Activated gamma-delta T cell treated with Interleukin-2 at 50 U/mL for 16 hours (primary cell): Measurements from ENCODE around the gene HOXA3.

Source experiments
- DNase-seq: peaks from one replicate; pipeline ENCODE4 v3.0.0-alpha.2; 2020

The HOXA3 gene

GRCh38 chr7:27154901-27155815 is 2.8 kb upstream of the HOXA3 start:
- DNase-seq = no peak

DNA sequence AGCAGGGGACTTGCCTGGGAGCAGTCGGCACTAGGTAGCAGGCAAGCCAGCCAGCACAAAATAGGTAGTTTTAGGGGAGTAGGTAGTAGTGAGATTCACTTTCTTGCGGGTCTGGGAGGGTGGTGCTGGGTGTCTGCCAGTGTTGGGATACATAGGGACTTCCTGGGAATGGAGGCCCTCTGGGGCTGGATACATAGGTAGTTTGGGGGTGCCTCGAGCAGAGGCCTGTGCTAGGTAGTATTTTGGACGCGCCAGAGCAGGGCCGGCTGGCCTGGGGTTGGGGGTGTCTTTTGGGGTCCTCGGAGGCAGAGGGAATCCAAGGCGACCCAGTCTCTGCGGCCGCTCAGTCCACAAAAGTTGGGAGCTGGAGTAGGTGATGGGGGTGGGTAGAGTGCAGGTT is 2.0 kb upstream of the HOXA3 start:
- DNase-seq = no peak

- DNase-seq = no peak
Measured at GRCh38 chr7:27153526-27153925, 1.1 kb upstream of the HOXA3 start.

GRCh38 chr7:27152816-27153442 is 546 bp upstream of the HOXA3 start:
- no peak for DNase-seq

GRCh38 chr7:27151341-27151930 is 947 bp downstream of the HOXA3 start:
- DNase-seq = no peak

DNA sequence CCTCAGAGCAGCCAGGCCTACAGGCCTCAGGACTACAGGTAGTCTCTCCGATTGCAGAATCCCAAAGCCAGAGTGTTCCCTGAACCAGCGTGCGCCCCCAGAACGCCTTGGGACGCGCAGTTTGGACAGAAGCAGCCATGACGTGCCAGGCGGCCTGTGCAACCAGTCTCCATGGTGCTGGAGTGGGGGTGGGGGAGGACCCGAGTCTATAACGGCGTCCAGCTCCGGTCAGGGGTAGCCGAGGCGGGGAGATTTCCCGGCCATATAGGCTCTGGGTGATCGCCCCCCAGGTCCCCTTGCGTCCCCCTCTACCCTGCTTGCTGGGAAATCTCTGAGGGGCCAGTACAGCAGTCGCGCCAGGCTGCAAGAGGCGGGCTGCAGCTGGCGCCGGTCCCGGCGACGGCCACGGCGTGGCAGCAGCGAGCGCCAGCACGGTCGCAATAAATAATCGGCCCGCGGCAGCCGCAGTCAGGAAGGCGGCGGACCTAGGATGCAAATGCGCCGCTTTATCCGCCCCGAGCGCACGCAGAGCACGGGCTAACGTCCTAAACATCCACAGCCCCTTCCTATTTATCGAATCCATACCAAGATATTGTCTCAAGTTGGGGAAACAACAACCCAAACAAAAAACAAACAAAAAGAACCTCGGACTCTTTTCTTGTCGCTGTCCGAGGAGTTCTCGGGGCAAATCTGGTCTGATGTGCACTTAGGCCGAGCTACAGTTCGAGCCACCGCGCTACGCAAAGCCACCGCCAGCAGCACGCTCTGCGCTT is 1.6 kb downstream of the HOXA3 start:
- peak; percentile 51 for DNase-seq

DNA sequence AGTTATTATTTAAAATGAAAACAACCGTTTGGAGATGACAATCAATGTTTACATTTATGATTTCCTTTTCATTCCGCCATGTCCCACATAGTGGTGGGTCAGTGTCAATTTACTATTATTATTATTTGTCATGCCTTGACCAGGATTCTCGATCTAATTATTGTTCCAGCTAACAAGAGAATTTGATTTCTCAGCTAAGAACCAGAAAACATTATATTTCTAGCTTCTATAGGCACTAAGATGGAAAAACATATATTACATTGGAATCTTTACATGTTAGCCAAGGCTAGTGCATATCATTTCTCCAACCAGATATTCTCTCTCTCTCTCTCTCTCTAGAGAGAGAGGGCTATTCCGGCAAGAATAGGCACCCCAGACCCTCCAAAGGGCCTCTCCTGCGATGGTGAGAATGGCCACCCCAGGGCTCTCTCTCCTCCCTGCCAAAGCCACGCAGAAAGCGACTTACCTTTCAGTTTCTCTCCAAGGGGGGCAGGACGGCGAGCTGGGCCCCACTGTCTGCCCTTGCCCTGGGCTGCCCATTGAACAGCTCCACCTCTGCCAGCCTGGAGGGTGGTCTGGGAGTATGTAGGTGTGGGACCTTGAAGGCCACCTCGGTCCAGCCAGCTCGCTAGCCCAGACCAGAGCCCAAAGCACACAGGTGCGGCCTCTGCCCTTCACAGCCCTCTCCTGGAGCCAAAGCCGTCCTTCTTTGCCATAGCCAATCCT is 2.4 kb downstream of the HOXA3 start:
- DNase-seq = no peak

DNA sequence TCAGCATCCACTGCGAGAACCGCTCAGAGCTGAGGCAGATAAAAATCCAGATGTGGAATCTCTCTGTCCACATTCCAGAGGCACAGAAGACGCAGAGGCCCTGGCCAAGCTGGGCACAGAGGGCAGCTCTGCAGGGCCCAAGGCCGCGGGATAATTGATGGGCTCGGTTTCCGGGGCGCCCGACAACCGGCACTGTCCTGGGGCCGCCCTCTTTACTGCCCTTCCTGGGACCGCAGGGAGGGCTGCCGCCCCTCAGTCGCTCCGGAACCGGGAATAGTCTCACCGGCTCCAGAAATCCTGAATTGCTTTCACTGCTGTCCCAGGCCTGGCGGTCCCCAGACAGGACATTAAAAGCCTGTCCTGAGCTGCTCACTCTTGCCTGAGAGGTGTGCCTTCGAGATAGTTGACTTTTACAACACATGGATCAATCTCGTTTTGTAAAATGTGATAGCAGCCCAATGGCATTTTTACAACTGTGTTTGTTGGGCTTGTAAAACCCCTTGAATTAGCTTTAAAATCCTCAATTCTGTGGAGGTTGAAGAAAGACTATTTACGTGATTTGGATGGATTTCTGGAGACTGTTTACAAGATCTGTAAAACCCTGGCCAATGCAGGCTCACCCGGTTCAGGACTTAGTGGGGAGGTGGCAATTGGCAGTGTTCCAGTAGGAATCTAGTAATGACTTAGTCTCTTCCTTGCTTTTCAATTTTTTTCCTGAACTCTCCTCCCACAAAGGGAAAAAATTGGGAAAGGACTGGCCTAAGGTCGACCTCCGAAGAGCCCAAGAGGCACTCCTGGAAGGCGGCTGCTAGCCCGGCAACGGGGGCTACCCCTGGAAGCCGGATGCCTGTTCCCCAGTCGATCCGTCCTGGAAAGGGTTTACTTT is 3.4 kb downstream of the HOXA3 start:
- DNase-seq = no peak

GRCh38 chr7:27148031-27148755 is 4.2 kb downstream of the HOXA3 start:
- no peak for DNase-seq

- DNase-seq = no peak
Measured at GRCh38 chr7:27147199-27148030, 5.0 kb downstream of the HOXA3 start, which contains the start of gene HOXA6. Gene HOXA6 (minus strand): TSS chr7:27147774. CDS start chr7:27147749, 25 bp downstream.

- DNase-seq = no peak
Measured at GRCh38 chr7:27146491-27147198, 5.7 kb downstream of the HOXA3 start.

- DNase-seq = no peak
Measured at GRCh38 chr7:27145914-27146412, 6.4 kb downstream of the HOXA3 start.

DNA sequence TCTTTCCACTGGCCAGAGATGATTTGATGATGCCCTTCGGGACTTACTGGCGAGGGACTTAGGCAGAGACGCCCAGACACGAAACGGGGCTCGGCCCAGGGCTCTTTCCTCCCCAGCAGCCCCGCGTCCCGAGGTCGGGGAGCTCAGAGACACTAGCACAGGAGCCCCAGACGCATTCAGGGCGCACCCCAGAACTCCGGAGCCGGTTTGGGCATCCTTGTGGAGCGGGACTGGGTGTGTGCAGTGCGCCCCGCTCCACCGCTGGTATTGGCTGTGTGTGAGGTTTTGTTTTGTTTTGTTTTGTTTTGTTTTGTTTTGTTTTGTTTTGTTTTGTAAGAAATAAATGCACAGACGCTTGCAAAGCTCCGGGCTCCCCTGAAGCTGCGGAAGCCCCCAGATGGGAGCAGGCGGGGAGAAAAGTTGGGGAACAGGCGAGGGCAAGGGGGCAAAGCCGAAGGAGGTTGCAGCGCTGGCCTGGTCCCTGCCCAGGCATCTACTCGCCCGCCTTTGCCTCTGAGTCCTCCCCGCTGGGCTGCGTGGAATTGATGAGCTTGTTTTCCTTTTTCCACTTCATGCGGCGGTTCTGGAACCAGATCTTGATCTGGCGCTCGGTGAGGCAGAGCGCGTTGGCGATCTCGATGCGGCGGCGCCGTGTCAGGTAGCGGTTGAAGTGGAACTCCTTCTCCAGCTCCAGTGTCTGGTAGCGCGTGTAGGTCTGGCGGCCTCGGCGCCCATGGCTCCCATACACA is 7.0 kb downstream of the HOXA3 start:
- no peak for DNase-seq

- no peak for DNase-seq
Measured at GRCh38 chr7:27144781-27145164, 7.6 kb downstream of the HOXA3 start.

DNA sequence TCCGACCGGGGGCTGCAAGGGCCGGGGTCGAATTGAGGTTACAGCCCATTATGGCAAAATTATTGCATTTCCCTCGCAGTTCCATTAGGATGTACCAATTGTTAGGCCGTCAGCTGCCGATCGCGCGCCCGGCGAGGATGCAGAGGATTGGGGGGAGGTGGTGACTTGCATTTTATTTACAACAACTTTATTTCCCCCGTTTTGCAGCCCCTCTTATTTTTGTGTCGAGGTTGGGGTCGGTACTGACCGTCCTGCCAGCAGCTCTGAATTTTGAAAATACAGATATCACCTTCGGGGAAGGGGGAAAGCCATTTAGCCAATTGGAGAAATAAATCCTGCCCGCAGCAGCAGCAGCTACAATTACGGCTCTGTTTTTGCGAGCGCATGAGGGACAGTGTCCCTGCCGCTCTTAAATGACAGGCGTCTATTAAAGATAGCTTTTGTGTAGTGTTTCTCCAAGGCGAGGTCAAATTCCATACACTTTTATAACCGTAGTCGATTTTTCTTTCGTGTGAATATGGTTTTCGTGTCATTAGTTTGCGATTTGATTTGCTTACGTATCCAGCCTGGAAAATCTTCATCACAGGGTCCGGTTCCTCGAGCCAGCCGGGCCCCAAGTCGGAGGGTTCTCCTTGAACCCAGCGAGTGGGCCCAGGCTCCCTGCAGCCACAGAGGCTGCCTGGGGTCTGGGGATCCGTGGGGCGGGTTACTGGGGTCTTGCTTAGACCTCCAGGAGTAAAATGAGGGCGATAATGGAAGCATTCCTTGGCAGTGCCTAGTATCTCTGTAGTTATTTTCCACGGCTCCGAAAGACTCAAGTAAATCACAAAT is 8.2 kb downstream of the HOXA3 start:
- DNase-seq = no peak

GRCh38 chr7:27143023-27143949 is 9.1 kb downstream of the HOXA3 start, which contains the start of gene HOXA5:
Gene HOXA5 (minus strand): TSS chr7:27143681. CDS start chr7:27143607, 74 bp downstream.
- no peak for DNase-seq
